Activated CD8-positive, alpha-beta memory T cell treated with anti-CD3 and anti-CD28 coated beads, Interleukin-2, amount 50 U/mL, for 4 hours (primary cell): ENCODE results near the gene PCDHB14.
"Not testable (repeated sequence)": the region's sequence is repeated elsewhere in the genome, so short reads cannot be mapped to it uniquely, and the experiment has no call there.

ENCODE experiments used
- DNase-seq: peaks from one replicate; pipeline ENCODE4 v3.0.0-alpha.2; 2020

PCDHB14 gene

DNA sequence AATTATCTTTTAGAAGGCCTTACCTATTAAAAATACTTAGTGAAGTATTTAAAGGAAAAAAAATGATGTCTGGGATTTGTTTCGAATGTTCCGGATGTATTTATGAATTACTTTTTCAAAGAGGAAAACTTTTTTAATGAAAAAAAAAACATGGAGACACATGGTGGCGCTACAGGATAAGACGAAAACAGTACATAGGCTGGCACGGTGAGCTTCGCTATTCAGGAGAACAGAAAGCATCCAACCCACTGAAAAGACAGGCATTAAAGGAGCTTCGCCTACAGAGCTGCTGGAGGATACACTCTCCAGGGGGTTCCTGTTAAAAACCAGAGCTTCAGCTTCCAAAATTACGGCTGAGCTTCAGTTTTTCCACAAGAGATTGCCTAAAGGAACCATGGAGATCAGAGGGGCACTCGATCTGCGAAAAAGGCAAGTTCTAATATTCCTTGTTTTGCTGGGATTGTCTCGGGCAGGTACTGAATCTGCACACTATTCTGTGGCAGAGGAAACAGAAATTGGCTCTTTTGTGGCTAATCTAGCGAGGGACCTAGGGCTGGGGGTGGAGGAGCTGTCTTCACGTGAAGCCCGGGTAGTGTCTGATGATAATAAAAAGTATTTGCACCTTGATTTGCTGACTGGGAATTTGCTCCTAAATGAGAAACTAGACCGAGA is at the start of gene PCDHB14:
TSS of gene PCDHB14 (plus strand) at position 232 of the 672 bp plus-strand sequence. CDS start at position 395, 163 bp downstream.
- no peak for DNase-seq

DNA sequence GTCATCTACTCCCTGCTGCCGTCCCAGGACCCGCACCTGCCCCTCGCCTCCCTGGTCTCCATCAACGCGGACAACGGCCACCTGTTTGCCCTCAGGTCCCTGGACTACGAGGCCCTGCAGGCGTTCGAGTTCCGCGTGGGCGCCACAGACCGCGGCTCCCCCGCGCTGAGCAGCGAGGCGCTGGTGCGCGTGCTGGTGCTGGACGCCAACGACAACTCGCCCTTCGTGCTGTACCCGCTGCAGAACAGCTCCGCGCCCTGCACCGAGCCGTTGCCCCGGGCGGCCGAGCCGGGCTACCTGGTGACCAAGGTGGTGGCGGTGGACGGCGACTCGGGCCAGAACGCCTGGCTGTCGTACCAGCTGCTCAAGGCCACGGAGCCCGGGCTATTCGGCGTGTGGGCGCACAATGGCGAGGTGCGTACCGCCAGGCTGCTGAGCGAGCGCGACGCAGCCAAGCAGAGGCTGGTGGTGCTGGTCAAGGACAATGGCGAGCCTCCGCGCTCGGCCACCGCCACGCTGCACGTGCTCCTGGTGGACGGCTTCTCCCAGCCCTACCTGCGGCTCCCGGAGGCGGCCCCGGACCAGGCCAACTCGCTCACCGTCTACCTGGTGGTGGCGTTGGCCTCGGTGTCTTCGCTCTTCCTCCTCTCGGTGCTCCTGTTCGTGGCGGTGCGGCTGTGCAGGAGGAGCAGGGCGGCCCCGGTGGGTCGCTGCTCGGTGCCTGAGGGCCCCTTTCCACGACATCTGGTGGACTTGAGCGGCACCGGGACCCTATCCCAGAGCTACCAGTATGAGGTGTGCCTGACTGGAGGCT is 48.6 kb upstream of the PCDHB14 start:
- DNase-seq, result not testable (repeated sequence)

DNA sequence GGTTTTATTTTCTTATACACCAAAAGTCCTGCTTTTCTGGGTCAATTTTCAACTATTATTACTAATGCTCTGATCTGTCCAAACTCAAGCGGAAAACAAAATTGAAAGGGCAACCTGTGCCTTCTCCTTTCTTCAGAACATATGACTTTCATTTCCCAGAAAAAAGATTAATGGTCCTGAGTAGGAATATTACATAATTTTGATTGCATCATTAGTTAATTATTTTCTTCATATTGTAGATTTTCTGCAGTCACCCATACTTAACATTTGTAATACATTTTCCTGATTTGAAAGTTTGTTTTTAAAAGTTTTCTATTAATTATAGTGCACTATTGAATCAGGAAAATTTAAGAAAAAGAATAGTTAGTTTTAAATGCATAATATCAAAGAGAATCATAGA is 47.2 kb upstream of the PCDHB14 start:
- no peak for DNase-seq

DNA sequence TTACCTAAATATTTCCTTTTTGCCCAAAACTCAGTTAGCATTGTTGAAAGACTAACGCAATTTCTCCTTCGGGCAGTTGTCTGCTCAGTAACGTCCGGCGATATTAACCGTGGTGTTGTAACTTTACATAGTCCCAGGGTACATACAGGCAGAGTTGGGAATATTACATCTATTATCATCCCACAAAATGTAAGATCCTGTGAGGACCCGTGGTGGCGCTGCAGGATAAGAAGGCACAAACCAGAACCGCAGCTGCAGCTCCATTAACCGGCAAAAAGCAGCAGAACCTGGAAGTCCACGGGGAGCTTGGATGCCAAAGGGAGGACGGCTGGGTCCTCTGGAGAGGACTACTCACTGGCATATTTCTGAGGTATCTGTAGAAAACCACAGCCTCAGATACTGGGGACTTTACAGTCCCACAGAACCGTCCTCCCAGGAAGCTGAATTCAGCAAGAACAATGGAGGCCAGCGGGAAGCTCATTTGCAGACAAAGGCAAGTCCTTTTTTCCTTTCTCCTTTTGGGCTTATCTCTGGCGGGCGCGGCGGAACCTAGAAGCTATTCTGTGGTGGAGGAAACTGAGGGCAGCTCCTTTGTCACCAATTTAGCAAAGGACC is 45.5 kb upstream of the PCDHB14 start, which contains the start of gene PCDHB8:
TSS of gene PCDHB8 (plus strand) at position 214 of the 615 bp plus-strand sequence. CDS start at position 459, 245 bp downstream.
- DNase-seq, result not testable (repeated sequence)

DNA sequence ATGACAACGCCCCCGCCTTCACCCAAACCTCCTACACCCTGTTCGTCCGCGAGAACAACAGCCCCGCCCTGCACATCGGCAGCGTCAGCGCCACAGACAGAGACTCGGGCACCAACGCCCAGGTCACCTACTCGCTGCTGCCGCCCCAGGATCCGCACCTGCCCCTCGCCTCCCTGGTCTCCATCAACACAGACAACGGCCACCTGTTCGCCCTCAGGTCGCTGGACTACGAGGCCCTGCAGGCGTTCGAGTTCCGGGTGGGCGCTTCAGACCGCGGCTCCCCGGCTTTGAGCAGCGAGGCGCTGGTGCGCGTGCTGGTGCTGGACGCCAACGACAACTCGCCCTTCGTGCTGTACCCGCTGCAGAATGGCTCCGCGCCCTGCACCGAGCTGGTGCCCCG is 43.8 kb upstream of the PCDHB14 start:
- DNase-seq, result not testable (repeated sequence)

DNA sequence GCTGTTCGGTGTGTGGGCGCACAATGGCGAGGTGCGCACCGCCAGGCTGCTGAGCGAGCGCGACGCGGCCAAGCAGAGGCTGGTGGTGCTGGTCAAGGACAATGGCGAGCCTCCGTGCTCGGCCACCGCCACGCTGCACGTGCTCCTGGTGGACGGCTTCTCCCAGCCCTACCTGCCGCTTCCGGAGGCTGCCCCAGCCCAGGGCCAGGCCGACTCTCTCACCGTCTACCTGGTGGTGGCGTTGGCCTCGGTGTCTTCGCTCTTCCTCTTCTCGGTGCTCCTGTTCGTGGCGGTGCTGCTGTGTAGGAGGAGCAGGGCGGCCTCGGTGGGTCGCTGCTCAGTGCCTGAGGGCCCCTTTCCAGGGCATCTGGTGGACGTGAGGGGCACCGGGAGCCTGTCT is 43.3 kb upstream of the PCDHB14 start:
- DNase-seq, result not testable (repeated sequence)

DNA sequence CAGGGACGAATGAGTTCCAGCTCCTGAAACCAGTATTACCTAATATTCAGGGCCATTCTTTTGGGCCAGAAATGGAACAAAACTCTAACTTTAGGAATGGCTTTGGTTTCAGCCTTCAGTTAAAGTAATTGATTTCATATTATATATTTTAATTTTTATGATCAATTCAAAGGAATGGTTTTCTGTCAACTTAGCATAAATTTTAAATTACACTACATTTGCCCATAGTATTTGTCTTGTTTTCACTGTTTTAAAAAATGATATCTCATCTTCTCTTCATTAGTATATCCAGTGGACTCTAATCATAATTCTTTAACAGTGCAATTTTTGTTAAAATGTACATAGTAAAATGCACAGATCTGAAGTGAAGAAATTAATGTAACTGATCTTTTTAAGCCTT is 42.8 kb upstream of the PCDHB14 start:
- no peak for DNase-seq

DNA sequence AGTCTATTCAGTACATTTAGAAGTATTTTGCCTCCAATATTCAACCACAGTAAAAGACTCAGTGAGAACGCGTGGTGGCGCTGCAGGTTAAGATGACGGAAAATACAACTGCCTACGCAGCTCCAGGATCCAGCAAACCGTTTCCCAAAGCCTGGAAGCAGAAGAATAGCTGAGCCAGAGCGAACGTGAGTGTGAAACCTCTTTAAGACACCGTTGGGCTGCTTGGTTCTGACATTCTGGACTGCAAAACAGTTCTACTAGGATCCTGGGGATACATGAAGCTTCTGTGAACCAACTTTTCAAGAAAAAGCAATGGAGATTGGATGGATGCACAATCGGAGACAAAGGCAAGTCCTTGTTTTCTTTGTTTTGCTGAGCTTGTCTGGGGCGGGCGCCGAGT is 40.9 kb upstream of the PCDHB14 start, which contains the start of gene PCDHB16:
TSS of gene PCDHB16 (plus strand) at position 140 of the 400 bp plus-strand sequence. CDS start at position 313, 173 bp downstream.
- no peak for DNase-seq

DNA sequence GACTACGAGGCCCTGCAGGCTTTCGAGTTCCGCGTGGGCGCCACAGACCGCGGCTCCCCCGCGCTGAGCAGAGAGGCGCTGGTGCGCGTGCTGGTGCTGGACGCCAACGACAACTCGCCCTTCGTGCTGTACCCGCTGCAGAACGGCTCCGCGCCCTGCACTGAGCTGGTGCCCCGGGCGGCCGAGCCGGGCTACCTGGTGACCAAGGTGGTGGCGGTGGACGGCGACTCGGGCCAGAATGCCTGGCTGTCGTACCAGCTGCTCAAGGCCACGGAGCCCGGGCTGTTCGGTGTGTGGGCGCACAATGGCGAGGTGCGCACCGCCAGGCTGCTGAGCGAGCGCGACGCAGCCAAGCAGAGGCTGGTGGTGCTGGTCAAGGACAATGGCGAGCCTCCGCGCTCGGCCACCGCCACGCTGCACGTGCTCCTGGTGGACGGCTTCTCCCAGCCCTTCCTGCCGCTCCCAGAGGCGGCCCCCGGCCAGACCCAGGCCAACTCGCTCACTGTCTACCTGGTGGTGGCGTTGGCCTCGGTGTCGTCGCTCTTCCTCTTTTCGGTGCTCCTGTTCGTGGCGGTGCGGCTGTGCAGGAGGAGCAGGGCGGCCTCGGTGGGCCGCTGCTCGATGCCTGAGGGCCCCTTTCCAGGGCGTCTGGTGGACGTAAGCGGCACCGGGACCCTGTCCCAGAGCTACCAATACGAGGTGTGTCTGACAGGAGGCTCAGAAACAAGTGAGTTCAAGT is 38.9 kb upstream of the PCDHB14 start:
- not testable (repeated sequence) for DNase-seq

DNA sequence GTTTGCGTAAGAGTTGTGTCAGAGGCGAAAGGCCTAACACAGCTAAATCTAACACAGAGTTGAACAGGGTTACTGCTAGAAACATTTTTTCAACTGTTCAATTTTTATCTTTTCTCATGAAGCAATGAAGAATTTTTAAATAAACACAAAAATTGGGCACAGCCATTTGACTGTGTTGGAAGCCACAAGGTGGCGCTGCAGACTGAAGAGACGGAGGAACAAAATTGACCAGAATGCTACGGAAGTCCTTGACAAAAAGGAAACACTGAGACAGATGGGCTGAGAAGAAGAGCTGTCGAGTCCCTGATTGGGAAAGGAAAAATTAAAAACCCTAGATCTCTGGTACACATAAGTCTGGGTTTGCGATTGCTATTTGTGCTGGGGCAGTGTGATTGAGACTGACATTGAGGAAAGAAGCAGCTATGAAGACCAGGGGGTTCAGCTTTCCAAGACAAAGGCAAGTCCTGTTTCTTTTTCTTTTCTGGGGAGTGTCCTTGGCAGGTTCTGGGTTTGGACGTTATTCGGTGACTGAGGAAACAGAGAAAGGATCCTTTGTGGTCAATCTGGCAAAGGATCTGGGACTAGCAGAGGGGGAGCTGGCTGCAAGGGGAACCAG is 36.1 kb upstream of the PCDHB14 start, which contains the start of gene PCDHB9:
TSS of gene PCDHB9 (plus strand) at position 265 of the 616 bp plus-strand sequence. CDS start at position 423, 158 bp downstream.
- DNase-seq, result no peak

DNA sequence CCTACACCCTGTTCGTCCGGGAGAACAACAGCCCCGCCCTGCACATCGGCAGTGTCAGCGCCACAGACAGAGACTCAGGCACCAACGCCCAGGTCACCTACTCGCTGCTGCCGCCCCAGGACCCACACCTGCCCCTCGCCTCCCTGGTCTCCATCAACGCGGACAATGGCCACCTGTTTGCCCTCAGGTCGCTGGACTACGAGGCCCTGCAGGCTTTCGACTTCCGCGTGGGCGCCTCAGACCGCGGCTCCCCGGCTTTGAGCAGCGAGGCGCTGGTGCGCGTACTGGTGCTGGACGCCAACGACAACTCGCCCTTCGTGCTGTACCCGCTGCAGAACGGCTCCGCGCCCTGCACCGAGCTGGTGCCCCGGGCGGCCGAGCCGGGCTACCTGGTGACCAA is 34.5 kb upstream of the PCDHB14 start:
- DNase-seq, result not testable (repeated sequence)

DNA sequence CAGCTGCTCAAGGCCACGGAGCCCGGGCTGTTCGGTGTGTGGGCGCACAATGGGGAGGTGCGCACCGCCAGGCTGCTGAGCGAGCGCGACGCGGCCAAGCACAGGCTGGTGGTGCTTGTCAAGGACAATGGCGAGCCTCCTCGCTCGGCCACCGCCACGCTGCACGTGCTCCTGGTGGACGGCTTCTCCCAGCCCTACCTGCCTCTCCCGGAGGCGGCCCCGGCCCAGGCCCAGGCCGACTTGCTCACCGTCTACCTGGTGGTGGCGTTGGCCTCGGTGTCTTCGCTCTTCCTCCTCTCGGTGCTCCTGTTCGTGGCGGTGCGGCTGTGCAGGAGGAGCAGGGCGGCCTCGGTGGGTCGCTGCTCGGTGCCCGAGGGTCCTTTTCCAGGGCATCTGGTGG is 34.0 kb upstream of the PCDHB14 start:
- DNase-seq, result not testable (repeated sequence)

DNA sequence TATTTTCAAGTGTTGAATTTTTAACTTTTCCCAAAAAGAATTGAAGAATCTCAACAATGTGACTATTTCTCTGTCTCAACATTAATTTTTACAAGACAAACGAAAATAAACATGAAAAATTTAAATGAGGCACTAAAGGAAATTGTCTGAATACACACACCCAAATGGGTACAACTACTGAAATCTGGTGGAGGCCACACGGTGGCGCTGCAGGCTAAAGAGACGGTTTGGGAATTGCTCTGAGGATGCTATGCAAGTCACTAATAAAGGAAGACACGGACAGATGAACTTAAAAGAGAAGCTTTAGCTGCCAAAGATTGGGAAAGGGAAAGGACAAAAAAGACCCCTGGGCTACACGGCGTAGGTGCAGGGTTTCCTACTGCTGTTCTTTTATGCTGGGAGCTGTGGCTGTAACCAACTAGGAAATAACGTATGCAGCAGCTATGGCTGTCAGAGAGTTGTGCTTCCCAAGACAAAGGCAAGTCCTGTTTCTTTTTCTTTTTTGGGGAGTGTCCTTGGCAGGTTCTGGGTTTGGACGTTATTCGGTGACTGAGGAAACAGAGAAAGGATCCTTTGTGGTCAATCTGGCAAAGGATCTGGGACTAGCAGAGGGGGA is 30.9 kb upstream of the PCDHB14 start, which contains the start of gene PCDHB10:
TSS of gene PCDHB10 (plus strand) at position 244 of the 616 bp plus-strand sequence. CDS start at position 444, 200 bp downstream.
- no peak for DNase-seq

DNA sequence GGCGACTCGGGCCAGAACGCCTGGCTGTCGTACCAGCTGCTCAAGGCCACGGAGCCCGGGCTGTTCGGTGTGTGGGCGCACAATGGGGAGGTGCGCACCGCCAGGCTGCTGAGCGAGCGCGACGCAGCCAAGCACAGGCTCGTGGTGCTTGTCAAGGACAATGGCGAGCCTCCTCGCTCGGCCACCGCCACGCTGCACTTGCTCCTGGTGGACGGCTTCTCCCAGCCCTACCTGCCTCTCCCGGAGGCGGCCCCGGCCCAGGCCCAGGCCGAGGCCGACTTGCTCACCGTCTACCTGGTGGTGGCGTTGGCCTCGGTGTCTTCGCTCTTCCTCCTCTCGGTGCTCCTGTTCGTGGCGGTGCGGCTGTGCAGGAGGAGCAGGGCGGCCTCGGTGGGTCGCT is 28.8 kb upstream of the PCDHB14 start:
- not testable (repeated sequence) for DNase-seq

DNA sequence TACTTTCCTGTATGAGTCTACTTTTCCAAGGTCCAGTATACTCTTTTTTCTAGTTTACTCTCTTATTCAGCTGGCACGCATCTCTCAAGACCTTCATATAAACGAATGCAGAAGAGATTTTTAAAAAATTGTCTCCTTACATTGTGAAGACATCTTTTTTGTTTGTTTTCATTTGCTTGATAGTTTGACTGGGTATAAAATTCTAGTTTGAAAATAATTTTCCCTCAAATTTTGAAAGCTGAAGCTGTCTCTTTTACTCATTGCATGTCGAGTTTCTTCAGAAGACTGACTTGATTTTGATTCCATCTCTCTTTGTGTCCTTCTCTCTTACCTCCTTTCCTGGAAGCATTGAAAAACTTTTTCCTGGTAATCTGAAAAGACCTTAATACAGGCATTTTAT is 26.8 kb upstream of the PCDHB14 start:
- DNase-seq, result no peak

DNA sequence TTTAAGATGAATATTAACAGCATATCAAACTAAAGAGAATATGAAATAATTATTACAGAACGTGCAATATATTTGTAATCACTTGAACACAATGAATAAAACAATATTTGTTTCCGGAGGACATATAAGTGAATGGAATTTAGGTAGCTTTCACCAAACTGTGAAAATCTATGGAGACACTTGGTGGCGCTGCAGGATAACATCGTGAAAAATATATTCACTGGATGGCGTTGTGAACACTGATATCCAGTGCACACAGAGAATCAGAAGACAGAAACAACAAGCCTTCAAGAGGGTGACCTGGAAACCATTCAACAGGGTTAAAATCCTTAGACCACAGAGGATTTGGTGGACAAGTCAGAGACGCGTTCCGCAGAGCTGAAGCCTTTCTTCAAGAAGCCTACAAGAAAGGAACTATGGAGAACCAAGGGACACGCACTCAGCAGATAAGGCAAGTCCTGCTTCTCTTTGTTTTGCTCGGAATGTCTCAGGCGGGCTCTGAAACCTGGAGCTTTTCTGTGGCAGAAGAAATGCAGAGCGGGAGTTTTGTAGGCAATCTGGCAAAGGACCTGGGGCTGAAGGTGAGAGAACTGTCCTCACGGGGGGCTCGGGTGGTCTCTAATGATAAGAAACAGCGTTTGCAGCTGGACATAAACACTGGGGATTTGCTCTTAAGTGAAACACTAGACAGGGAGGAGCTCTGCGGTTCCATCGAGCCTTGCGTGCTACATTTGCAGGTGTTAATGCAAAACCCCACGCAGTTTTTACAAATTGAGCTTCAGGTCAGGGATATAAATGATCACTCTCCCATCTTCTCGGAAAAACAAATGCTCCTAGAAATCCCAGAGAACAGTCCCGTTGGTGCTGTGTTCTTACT is 23.5 kb upstream of the PCDHB14 start, which contains the start of gene PCDHB11:
TSS of gene PCDHB11 (plus strand) at position 269 of the 877 bp plus-strand sequence. CDS start at position 417, 148 bp downstream.
- no peak for DNase-seq

DNA sequence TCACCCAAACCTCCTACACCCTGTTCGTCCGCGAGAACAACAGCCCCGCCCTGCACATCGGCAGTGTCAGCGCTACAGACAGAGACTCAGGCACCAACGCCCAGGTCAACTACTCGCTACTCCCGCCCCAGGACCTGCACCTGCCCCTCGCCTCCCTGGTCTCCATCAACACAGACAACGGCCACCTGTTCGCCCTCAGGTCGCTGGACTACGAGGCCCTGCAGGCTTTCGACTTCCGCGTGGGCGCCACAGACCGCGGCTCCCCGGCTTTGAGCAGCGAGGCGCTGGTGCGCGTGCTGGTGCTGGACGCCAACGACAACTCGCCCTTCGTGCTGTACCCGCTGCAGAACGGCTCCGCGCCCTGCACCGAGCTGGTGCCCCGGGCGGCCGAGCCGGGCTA is 22.0 kb upstream of the PCDHB14 start:
- not testable (repeated sequence) for DNase-seq

DNA sequence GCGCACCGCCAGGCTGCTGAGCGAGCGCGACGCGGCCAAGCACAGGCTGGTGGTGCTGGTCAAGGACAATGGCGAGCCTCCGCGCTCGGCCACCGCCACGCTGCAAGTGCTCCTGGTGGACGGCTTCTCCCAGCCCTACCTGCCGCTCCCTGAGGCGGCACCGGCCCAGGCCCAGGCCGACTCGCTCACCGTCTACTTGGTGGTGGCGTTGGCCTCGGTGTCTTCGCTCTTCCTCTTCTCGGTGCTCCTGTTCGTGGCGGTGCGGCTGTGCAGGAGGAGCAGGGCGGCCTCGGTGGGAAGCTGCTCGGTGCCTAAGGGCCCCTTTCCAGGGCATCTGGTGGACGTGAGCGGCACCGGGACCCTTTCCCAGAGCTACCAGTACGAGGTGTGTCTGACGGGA is 21.5 kb upstream of the PCDHB14 start:
- not testable (repeated sequence) for DNase-seq

DNA sequence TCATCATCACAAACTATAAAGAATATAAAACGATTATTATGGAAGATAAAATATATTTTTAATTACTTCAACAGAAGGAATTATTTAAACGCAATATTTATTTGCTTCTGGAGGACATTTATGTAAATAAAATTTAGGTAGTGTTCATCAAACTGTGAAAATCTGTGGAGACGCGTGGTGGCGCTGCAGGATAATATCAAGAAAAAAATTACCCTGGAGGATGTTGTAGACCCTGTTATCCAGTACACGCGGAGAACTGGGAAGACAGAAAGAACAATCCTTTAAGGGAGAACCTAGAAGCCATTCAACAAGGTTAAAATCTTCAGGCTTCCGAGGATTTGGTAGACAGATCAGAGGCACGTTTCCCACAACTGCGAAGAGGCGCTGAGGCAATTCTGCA is 14.7 kb upstream of the PCDHB14 start, which contains the start of gene PCDHB12:
TSS of gene PCDHB12 (plus strand) at position 242 of the 400 bp plus-strand sequence. CDS start 189 bp downstream, outside the sequence.
- no peak for DNase-seq

DNA sequence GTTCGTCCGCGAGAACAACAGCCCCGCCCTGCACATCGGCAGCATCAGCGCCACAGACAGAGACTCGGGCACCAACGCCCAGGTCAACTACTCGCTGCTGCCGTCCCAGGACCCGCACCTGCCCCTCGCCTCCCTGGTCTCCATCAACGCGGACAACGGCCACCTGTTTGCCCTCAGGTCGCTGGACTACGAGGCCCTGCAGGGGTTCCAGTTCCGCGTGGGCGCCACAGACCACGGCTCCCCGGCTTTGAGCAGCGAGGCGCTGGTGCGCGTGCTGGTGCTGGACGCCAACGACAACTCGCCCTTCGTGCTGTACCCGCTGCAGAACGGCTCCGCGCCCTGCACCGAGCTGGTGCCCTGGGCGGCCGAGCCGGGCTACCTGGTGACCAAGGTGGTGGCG is 12.9 kb upstream of the PCDHB14 start:
- not testable (repeated sequence) for DNase-seq
